CD4-positive, alpha-beta T cell treated with Interleukin-4 for 1 hour (primary cell): ENCODE data around the gene POR.

Experiments
- DNase-seq, 2 donors: peaks; one replicate each; pipeline ENCODE4 v3.0.0-alpha.2; 2020 to 2022

The POR gene

DNA sequence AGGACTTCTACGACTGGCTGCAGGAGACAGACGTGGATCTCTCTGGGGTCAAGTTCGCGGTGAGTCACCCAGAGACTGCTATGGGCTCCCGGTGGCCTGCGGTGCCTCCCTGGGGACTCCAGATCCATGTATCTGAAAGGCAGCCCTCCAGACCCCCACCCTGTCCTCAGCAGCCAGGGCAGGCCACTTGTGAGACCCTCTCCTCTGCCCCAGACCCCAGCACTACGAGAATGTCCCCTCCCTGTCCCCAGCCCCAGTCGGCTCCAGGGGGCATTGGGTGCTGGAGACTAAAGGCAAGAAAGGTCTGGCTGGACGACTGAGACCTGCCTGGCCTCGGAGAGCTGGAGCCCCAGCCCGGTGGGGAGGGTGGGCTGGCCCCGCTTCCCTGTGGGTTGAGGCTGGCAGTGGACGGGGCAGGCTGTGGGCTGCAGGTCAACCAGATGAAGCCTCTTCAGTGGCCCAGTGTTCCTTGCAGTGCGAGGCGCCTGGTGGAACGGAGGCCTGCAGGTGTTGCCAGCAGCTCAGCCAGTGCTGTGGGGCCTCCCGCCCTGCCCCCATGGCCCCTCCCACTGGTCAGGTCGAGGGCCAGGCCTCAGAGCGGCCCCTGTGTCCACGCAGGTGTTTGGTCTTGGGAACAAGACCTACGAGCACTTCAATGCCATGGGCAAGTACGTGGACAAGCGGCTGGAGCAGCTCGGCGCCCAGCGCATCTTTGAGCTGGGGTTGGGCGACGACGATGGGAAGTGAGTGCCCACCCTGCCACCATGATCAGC, 65.7 kb downstream of the POR start:
- no peak for DNase-seq

DNA sequence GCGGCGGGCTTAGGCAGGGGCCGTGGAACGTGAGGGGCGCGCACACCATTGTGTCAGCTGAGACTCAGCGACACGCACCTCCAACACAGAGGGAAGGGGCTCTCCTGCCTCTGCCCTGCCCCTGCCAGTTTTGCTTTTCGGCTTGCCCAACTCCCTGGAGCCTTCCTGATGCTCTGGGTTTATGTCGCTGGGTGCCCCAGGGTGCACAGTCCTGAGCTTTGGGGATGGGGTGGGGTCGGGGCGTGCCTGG, 66.2 kb downstream of the POR start:
- DNase-seq = no peak

DNA sequence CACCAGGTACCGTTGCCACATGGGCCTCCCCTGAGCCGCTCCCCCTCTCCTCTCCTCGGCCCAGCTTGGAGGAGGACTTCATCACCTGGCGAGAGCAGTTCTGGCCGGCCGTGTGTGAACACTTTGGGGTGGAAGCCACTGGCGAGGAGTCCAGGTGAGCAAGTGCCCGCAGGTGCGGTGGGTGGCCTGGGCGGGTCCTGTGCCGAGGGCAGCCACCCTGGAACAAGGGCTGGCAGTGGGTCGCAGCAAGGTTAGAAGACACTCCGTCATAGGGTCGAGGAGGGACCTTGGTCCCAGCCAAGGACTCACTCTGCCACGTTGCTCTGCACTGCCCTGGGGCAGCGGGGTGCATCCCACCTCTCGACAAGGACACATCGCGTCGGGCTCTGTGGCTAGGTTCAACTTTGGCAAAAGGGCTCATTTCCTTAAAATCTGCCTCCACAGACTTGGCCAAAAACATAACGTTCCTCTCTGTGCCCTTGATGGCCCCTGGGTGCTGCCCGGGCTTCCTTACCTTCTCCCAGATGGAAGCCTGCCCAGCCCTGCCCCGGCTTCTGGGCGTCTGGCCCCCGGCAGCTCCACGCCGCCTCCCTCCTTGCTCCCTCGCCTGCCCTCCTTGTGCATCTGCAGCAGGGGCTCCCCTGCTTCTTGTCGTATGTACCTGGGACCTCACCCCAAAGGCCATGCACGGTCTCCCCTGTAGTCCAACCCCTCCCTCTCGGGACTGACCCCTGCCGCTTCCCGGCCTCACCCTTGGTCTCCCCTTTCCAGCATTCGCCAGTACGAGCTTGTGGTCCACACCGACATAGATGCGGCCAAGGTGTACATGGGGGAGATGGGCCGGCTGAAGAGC, 66.7 kb downstream of the POR start:
- DNase-seq = no peak

DNA sequence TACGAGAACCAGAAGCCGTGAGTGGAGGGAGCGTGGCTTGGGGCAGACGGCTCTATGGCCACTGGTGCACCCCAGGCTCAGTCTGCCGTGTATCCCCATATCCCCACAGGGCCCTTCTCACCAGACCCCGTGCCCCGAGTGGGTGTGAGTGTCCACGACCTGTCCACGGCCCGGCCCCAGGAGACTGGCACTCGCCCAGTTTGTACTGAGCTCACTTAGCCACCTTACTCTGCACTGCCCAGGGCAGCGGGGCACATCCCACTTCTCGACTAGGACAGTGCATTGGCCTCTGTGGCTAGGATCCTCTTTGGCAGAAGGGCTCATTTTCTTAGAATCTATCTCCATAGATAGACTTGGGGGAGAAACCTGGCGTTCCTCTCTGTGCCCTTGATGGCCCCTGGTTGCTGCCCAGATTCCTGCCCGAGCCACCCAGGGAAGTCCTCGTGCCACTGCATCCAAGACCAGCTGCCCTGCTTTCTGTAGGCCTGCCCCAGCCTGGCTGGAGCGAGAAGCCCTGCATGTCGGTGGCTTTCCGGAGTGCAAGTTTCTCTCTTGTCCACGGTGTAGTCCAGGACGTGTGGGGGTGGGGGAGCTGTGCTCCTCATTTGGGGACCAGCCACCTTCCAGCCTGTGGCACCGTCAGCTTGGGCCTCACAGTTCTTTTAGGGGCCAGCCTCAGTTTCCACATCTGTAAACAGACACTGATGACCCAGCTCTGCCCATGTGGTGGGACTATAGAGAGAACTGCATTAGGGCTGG, 67.5 kb downstream of the POR start:
- no peak for DNase-seq

DNA sequence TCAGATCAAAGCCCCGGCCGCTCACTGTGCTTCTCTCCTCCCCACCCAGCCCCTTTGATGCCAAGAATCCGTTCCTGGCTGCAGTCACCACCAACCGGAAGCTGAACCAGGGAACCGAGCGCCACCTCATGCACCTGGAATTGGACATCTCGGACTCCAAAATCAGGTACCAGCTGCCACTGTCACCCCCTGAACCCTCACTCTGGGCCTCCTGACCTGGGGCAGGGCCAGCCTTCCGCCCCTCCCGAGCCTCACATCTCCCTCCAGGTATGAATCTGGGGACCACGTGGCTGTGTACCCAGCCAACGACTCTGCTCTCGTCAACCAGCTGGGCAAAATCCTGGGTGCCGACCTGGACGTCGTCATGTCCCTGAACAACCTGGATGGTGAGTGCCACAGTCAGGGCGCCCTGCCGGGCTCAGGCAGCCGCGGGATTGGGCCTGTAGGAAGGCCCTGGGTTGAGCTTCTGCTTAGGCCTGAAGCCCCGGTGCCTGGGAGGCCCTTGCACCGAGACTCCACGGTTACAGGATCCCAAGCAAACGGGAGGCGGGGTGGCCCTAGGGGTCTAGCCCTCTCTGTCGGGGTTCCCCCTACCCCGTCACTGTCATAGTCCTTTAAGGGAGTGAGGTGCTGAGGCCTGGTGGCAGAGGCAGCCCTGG, 68.6 kb downstream of the POR start:
- no peak for DNase-seq

DNA sequence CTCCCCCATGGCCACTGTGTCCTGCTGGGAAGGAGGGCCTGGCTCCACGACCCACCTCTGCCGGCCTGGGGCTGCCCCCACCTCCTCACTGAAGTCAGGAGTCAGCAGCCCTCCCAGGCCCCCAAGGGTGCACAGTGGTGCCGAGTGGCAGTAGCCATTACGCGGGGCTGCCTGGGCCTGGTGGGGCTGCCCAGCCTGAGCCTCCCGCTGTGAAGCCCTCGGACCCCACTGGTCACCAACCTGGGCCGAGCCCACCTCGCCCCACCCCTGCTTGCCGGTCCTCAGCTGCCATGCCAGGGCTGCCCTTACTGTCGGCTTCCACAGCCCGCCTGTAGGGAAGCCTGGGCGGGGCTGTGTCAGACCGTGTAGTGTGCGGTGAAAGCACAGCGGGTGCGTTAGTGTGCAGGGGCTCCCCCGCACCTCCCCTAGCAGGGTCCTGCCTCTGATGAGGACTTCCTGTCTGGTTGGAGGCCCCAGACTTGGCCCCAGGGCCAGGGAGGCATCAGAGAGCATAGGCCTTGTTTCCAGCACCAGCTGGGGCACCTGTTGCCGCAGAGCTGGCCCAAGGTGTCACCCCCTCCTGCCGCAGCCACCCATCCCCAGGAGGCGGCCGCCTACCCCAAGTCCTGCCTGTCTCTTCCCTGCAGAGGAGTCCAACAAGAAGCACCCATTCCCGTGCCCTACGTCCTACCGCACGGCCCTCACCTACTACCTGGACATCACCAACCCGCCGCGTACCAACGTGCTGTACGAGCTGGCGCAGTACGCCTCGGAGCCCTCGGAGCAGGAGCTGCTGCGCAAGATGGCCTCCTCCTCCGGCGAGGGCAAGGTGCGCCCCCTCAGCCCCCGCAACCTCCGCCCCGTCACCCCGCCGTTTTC, 69.4 kb downstream of the POR start:
- no peak for DNase-seq

DNA sequence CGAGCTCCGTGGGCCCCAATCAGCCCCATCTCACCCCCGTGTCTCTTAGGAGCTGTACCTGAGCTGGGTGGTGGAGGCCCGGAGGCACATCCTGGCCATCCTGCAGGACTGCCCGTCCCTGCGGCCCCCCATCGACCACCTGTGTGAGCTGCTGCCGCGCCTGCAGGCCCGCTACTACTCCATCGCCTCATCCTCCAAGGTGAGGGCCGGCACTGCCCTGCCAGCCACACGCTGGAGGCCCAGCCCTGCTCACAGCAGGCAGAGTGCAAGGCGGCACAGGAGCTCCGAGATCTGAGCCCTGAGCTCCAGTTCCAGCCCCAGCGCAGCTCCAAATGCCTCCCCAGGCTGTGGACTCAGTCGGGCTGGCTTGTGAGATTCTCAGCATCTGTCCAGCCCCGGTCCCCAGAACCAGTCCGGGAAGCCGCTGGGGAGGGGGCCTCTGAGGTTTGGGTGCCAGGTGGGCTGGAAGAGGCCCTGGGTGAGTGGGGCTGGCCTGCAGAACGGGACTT, 70.1 kb downstream of the POR start:
- no peak for DNase-seq

DNA sequence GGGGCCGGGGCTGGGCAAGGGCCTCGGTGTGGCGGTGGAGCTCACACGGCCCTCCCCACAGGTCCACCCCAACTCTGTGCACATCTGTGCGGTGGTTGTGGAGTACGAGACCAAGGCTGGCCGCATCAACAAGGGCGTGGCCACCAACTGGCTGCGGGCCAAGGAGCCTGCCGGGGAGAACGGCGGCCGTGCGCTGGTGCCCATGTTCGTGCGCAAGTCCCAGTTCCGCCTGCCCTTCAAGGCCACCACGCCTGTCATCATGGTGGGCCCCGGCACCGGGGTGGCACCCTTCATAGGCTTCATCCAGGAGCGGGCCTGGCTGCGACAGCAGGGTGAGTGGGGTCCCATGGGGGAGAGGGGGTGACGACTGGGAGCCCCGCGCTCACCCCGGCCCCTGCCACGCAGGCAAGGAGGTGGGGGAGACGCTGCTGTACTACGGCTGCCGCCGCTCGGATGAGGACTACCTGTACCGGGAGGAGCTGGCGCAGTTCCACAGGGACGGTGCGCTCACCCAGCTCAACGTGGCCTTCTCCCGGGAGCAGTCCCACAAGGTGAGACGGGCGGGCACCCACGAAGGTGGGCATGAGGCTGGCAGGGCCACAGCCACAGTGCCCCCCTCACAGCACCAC, 70.7 kb downstream of the POR start:
- DNase-seq = no peak

DNA sequence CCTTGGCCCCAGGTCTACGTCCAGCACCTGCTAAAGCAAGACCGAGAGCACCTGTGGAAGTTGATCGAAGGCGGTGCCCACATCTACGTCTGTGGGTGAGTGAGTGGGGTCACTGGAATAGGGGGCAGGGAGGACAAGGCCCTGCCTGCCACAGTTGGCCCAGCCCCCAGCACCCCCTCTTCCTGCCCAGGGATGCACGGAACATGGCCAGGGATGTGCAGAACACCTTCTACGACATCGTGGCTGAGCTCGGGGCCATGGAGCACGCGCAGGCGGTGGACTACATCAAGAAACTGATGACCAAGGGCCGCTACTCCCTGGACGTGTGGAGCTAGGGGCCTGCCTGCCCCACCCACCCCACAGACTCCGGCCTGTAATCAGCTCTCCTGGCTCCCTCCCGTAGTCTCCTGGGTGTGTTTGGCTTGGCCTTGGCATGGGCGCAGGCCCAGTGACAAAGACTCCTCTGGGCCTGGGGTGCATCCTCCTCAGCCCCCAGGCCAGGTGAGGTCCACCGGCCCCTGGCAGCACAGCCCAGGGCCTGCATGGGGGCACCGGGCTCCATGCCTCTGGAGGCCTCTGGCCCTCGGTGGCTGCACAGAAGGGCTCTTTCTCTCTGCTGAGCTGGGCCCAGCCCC, 71.3 kb downstream of the POR start:
- no peak for DNase-seq

DNA sequence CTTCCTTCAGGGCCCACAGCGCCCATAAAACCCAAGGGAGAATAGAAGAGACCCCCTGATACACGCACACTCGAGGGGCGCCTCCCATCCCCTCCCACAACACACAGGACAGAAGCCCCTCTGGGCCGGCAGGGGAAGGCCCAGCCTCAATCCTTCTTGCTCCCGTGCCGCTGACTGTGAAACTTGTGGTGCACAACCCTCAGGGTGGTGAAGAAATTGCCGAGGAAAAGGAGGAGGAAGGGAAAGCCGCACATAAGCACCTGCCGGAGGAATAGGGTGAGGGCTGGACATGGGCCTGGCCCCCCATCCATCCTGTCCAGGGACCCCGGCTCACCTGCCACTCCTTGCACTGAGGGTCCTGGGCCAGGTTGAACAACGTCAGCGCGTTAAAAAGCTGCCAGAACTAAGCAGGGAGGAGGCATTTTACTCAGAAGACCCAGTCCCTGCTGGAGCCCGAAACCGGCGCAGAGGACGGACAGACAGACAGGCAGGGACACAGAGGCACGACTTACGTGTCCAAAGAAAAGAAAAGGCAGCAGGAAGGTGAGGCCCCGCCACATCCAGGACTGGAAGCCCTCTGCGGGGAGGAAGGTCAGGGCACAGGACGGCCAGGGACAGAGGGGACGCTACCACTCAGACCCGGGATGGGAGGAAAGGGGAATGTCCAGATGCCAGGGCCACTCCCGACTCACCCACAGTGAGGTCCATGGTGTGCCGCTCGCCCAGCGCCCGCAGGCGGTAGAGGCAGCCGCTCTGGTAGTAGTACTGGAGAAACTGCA, 72.3 kb downstream of the POR start:
- no peak for DNase-seq

DNA sequence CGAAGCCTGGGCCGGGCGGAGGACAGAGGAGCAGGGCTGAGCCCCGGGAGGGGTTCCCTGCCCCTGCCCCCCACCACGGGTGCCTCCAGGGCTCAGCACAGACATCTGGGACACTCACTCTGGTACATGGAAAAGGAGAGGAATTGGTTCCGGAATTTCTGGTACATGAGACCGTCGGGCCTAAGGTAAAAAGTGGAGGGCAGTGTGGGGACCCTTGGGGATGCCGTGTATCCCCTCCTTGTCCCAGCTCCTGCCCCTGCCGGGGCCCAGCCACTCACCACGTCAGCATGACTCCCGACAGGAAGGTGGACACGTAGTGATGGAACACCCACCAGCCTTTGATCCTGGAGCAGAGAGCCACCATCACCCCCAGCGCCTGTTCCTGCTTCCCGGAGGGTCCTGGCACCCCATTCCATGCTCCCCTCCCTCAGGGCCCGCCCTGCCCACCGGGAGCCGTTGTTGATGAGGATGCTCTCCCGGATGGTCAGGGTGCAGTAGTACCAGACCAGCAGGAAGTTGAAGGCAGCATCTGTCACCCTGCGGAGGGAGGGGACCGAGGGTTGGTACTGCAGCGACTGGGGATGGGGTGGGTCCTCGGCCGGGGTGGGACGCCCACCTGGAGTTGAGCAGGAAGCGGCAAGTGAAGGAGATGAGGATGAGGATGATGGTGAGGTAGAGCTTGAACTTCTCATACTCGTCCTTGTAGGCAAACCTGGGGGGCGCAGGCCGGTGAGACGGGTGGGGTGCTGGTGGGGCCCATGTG, 73.0 kb downstream of the POR start:
- DNase-seq = no peak

DNA sequence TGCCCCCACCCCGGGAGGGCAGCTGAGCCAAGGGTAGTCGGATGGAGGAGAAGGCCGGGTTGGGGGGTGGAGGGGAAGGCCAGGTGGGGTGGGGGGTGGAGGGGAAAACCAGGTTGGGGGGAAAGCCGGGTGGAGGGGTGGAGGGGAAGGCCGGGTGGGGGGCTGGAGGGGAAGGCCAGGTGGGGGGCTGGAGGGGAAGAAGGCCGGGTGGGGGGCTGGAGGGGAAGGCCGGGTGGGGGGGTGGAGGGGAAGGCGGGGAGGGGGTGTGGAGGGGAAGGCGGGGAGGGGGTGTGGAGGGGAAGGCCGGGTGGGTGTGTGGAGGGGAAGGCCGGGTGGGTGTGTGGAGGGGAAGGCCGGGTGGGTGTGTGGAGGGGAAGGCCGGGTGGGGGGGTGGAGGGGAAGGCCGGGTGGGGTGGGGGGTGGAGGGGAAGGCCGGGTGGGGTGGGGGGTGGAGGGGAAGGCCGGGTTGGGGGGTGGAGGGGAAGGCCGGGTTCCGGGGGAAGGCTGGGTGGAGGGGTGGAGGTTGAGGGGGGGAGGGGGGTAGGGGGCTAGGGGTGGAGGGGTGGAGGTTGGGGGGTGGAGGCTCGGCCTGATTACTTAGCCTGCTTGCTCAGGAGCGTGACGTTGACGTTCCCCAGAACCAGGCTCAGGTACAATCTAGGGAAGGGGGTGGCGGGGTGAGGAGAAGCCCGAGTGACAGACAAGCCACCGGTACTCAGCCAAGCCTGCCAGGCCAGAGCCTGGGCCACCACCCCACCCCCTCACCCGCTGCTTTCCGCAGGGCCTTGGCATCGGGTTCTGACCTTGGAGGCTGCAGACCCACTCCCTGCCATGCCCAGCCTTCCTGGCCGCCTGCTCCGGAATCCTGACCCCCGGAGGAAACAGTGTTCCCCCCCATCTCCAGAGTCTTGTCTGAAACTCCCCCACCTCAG, 73.9 kb downstream of the POR start:
- DNase-seq = no peak

DNA sequence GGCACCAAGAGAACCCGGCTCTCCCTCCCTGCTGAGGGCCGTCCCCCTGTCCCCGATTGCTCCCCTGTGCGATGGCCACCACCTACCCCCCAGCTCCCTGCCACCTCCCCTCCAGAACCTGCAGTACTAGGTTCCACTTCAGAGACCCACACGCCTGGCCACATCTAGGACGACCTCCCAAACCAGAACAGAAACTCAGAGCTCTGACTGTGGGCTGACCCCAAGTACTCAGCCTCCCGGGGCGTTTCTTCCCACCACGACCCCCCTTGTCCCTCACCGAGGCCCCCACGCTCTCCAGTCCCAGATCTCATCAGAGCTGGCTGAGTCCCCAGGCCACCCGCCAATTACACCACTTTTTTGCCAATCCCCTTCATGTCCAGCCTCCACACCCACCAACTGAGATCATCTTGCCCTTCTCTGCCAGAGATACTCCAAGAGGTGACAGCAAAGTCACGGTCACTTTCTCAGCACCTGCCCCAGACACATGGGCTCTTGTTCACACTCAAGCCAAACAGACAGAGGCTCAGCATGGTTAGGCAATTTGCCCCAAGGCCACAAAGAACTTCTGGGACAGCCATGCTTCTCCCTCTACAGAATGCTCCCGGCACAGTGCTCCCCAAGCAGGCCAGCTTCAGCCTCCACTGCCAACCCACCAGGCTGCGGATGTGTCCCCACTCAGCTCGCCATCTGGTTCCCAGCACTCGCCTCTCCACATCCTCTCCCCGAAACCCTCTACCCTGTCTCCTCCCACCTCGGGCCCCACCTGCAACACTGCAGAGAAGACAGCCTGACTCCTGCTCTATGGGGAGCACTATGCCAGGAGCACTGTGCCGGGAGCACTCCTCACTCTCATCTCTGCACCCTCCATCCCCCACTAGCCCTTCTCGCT, 74.8 kb downstream of the POR start:
- no peak for DNase-seq

DNA sequence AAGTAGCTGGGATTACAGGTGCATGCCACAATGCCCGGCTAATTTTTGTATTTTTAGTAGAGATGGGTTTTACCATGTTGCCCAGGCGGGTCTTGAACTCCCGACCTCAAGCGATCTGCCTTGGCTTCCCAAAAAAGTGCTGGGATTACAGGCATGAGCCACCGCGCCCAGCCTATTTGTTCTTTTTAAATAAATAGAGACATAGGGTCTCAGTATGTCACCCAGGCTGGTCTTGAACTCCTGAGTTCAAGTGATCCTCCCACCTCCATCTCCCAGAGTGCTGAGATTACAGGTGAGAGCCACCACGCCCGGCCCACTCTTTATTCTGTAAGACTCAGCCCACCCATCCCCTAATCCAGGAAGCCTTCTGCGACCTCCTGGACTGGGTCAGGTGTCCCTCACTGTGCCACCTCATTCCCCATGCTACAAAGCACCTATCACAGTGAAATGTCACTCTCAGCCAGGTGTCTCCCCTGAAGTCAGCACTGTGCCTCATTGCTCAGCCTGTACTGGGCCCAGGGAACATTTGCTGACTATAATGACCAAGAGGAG, 76.7 kb downstream of the POR start:
- DNase-seq = no peak

DNA sequence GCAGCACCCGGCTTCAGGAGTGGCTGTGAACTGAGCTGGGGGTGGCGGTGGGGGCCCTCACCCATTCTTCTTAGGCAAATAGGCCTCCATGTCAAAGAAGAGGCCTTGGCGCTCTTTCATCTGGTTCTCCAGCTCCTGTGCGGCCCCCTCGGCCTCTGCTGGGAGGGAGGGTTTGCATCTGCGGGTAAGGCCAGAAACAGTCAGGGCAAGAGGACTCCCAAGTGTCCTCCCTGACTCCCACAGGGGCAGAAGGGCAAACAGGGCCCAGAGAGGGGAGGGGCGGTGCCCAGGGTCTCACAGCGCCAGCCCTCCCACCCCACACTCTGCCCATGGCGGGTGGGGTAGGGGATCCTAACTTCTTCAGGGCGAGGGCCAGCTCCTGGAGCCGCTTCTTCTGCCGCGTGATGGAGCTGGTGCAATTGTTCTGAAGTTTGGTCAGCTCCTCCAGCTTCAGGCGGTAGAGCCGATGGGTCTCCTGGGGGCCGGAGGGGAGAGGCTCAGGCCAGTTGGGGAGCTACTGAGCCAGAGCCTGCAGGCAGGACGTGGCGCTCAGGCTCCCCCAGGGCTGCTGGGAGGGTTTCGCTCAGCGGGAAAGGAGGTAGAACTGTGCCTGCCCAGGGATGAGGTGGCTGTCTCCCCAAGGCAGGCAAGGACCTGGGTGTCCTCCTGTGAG, 77.3 kb downstream of the POR start:
- no peak for DNase-seq

DNA sequence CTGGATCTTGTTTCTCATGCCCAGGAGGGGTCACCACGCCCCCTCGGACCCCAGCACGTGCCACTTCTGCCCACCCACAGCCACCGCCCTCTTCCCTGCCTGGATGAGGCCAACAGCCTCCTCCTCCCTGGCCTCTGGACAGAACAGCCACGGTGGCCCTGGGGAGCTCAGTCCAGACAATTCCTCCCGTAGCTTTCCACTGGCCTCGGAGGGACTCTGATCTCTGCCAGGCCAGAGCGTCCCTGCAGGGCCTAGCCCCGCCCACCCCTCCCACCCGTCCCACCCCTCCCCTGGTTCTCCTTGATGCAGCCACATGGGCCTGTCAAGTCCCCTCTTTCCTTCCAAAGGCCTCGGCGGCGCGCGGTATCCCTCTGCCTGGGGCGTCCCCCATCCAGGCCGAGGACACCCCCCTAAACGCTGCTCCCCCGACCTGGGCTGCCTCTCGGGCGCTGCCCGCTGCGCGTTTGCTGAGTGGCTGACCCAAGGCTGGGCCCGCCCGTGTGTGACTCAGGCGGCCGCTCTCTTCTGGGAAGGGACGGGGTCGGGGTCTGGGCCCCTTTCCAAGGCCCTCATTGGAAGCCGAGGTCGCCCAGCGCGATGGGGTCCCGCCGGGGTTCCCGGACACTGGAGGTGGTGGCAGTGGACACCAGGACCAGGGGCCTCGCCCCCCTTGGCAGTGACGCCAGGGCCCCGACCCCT, 78.9 kb downstream of the POR start:
- DNase-seq = peak in 1 of 2 donors; percentile 11
